Neural progenitor cell (in vitro differentiated cells): Measurements from ENCODE around the gene COMMD8. TPM values are rescaled to one million over a fixed set of nuclear protein-coding genes. Genes with fewer than 3 reads are reported as not detected.

Experiments used
- DNase-seq: peaks from one replicate; pipeline ENCODE4 v3.0.0-alpha.2; 2016; ENCODE audit warnings: low spot score
- H2AFZ ChIP-seq: fragments of 200-600 bp; sonication (generic); replicated peaks from 2 replicates; pipeline ENCODE4 v1.6.1; 2016; ENCODE audit warnings: antibody characterized with exemption
- H3F3A ChIP-seq: fragments of 200-600 bp; sonication (generic); 2 replicates; pipeline ENCODE4 v1.6.1; 2016; ENCODE audit warnings: antibody characterized with exemption, low read depth
- H3K27ac ChIP-seq: fragments of 200-600 bp; sonication (generic); 2 replicates; pipeline ENCODE4 v1.5.1; 2016; ENCODE audit warnings: mild to moderate bottlenecking
- H3K27me3 ChIP-seq: fragments of 200-600 bp; sonication (generic); 2 replicates; pipeline ENCODE4 v1.6.1; 2016; ENCODE audit warnings: mild to moderate bottlenecking, moderate library complexity
- H3K36me3 ChIP-seq: fragments of 200-600 bp; sonication (generic); 2 replicates; pipeline ENCODE4 v1.5.1; 2016
- H3K4me1 ChIP-seq: fragments of 200-600 bp; sonication (generic); 2 replicates; pipeline ENCODE4 v1.6.1; 2016; ENCODE audit warnings: mixed run types
- H3K4me2 ChIP-seq: fragments of 200-600 bp; sonication (generic); 2 replicates; pipeline ENCODE4 v1.6.1; 2016
- H3K4me3 ChIP-seq: fragments of 200-600 bp; sonication (generic); 2 replicates; pipeline ENCODE4 v1.5.1; 2016
- H3K79me2 ChIP-seq: fragments of 200-600 bp; sonication (generic); 2 replicates; pipeline ENCODE4 v1.6.1; 2016; ENCODE audit warnings: low read depth
- H3K9ac ChIP-seq: fragments of 200-600 bp; sonication (generic); 2 replicates; pipeline ENCODE4 v1.6.1; 2016
- H3K9me3 ChIP-seq: fragments of 200-600 bp; sonication (generic); 2 replicates; pipeline ENCODE4 v1.5.1; 2016; ENCODE audit warnings: low read depth
- H4K20me1 ChIP-seq: fragments of 200-600 bp; sonication (generic); 2 replicates; pipeline ENCODE4 v1.6.1; 2016; ENCODE audit warnings: low read depth
- H3K27ac Mint-ChIP-seq: 3 replicates; pipeline ENCODE4 v1.8.0; 2021; ENCODE audit warnings: mixed read lengths
- H3K27me3 Mint-ChIP-seq: 2 replicates; pipeline ENCODE4 v1.8.0; 2022; ENCODE audit warnings: low read depth, mild to moderate bottlenecking, inconsistent platforms, moderate library complexity, mixed read lengths; ENCODE audit not compliant: insufficient read depth
- H3K36me3 Mint-ChIP-seq: 3 replicates; pipeline ENCODE4 v1.8.0; 2021; ENCODE audit warnings: mixed read lengths
- H3K4me1 Mint-ChIP-seq: 3 replicates; pipeline ENCODE4 v1.8.0; 2021; ENCODE audit warnings: mixed read lengths
- H3K4me3 Mint-ChIP-seq: 3 replicates; pipeline ENCODE4 v1.8.0; 2021; ENCODE audit warnings: mild to moderate bottlenecking, moderate library complexity, mixed read lengths
- H3K9me3 Mint-ChIP-seq: 3 replicates; pipeline ENCODE4 v1.8.0; 2020; ENCODE audit warnings: mixed read lengths
- EZH2 ChIP-seq: fragments of 200-600 bp; sonication (generic); IDR thresholded peaks from 2 replicates; pipeline ENCODE4 v1.6.1; 2017; ENCODE audit warnings: antibody characterized with exemption, mild to moderate bottlenecking, moderate library complexity
- EZH2phosphoT487 ChIP-seq: fragments of 200-600 bp; sonication (generic); IDR thresholded peaks from 2 replicates; pipeline ENCODE4 v1.6.1; 2017; ENCODE audit warnings: antibody characterized with exemption
- total RNA-seq: library from RNA; depleted of rRNA; stranded (reverse); fragments of >200 nt; gene quantifications from 2 replicates; pipeline ENCODE4 v1.2.3, GENCODE V29; 2015; ENCODE audit warnings: low replicate concordance
- TF ChIP-seq, protein P1 (sequence below): fragments of 200-600 bp; sonication (generic); IDR thresholded peaks from 2 replicates; pipeline ENCODE4 v1.5.1; 2017; ENCODE audit warnings: antibody characterized with exemption, mild to moderate bottlenecking

COMMD8 gene
- total RNA-seq, 1 donor from 2014 or later = 46.1 TPM

DNA sequence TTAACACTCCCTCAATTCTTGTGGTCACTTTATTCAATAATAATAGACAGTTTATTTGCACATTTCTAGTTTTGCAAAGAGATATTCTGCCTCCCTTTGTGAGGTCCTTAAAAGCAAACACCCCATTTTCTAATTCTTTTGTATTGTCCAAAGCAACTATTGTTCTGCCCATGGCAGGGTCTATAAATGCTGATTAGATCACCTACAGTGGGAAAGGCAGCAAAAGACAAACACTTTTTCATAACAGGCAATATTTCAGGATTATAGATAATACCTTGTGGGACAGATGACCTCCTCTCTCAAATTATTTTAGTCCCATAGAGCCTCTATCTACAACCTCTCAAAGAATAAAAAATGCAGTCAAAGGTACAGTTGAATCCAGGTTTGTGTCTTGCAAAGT lies 28.6 kb downstream of the COMMD8 start:
- no peaks in the 10 kb centered on the region for H3K79me2 ChIP-seq
- no peaks in the 10 kb centered on the region for H3F3A ChIP-seq
- Mint-ChIP-seq H3K27me3 (no peaks in the 10 kb centered on the region), H3K9me3 (no peaks in the 10 kb centered on the region), H3K4me3 (no peak overlapping the region), H3K4me1 (no peaks in the 10 kb centered on the region), H3K27ac (no peak overlapping the region), H3K36me3 (no peaks in the 10 kb centered on the region)
- H3K9me3 ChIP-seq = no peaks in the 10 kb centered on the region
- no peaks in the 10 kb centered on the region for H4K20me1 ChIP-seq
- H3K27me3 ChIP-seq = no peaks in the 10 kb centered on the region
- TF ChIP-seq EZH2phosphoT487 = no peak
- TF ChIP-seq, protein P1, sequence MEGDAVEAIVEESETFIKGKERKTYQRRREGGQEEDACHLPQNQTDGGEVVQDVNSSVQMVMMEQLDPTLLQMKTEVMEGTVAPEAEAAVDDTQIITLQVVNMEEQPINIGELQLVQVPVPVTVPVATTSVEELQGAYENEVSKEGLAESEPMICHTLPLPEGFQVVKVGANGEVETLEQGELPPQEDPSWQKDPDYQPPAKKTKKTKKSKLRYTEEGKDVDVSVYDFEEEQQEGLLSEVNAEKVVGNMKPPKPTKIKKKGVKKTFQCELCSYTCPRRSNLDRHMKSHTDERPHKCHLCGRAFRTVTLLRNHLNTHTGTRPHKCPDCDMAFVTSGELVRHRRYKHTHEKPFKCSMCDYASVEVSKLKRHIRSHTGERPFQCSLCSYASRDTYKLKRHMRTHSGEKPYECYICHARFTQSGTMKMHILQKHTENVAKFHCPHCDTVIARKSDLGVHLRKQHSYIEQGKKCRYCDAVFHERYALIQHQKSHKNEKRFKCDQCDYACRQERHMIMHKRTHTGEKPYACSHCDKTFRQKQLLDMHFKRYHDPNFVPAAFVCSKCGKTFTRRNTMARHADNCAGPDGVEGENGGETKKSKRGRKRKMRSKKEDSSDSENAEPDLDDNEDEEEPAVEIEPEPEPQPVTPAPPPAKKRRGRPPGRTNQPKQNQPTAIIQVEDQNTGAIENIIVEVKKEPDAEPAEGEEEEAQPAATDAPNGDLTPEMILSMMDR = no peak
- H3K4me1 ChIP-seq = no peaks in the 10 kb centered on the region
- no peak overlapping the region for H3K27ac ChIP-seq
- no peak for DNase-seq
- H3K9ac ChIP-seq = no peak overlapping the region
- no peak overlapping the region for H2AFZ ChIP-seq
- no peak overlapping the region for H3K4me3 ChIP-seq
- no peaks in the 10 kb centered on the region for H3K36me3 ChIP-seq
- H3K4me2 ChIP-seq = no peak overlapping the region

DNA sequence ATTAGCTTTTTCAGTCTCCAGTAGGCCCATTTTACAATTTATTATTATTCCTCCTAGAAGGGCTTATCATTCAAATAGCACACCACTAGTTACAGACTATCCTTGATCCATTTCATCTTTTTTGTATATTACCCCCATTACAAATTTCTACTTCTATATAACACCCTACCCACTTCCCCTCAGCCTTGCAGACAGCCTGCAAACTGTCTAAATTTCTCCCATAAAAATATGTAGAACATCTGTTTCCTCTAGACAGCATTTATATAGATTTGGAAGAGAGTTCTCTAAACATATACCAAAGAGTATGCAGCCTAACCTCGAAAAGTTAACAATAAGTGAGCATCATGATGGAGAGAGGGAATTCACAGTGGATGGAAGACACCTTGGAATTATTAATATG lies 30.8 kb downstream of the COMMD8 start:
- H3K36me3 Mint-ChIP-seq = no peaks in the 10 kb centered on the region
- Histone ChIP-seq H3K4me3 (no peak overlapping the region), H3K9me3 (no peaks in the 10 kb centered on the region), H3F3A (no peaks in the 10 kb centered on the region), H3K27ac (no peak overlapping the region), H3K4me1 (no peaks in the 10 kb centered on the region), H4K20me1 (no peaks in the 10 kb centered on the region), H2AFZ (no peak overlapping the region), H3K79me2 (no peaks in the 10 kb centered on the region), H3K36me3 (no peaks in the 10 kb centered on the region), H3K9ac (no peak overlapping the region), H3K27me3 (no peaks in the 10 kb centered on the region), H3K4me2 (no peak overlapping the region)
- H3K27ac Mint-ChIP-seq = no peak overlapping the region
- H3K9me3 Mint-ChIP-seq = no peaks in the 10 kb centered on the region
- H3K27me3 Mint-ChIP-seq = no peaks in the 10 kb centered on the region
- TF ChIP-seq EZH2 (no peak), EZH2phosphoT487 (no peak)
- TF ChIP-seq, protein P1 = no peak
- no peak overlapping the region for H3K4me3 Mint-ChIP-seq
- no peaks in the 10 kb centered on the region for H3K4me1 Mint-ChIP-seq
- no peak for DNase-seq

DNA sequence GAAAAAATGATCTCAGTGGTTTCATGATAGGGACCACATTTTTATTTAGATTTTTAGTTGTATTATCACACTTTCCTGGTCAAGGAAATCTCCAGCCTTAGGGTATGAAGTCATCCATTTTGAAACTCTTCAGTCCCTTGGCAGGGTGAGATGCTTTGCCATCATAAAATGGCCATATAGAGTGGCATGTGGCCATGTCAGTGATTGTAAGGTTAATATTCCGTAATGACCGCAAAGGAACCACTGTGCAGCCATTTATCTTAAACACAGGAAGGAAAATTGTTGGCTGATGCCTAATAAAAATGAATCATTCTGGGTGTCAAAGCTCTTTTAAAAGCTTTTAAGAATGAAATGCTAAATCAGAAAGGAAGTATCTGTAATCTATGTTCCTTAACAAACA lies 35.6 kb downstream of the COMMD8 start:
- no peaks in the 10 kb centered on the region for H3K27me3 ChIP-seq
- DNase-seq = no peak
- TF ChIP-seq EZH2 = no peak
- TF ChIP-seq, protein P1 = no peak
- no peak for TF ChIP-seq EZH2phosphoT487
- no peaks in the 10 kb centered on the region for H3K36me3 ChIP-seq
- no peaks in the 10 kb centered on the region for H3K27me3 Mint-ChIP-seq
- H2AFZ ChIP-seq = no peak overlapping the region
- H3K4me2 ChIP-seq = no peak overlapping the region
- H3K4me1 Mint-ChIP-seq = no peaks in the 10 kb centered on the region
- no peaks in the 10 kb centered on the region for H3K4me1 ChIP-seq
- H3K27ac ChIP-seq = no peak overlapping the region
- no peaks in the 10 kb centered on the region for H3F3A ChIP-seq
- H3K36me3 Mint-ChIP-seq = no peaks in the 10 kb centered on the region
- no peaks in the 10 kb centered on the region for H3K9me3 Mint-ChIP-seq
- no peak overlapping the region for H3K4me3 ChIP-seq
- no peak overlapping the region for H3K4me3 Mint-ChIP-seq
- H3K9me3 ChIP-seq = no peaks in the 10 kb centered on the region
- H4K20me1 ChIP-seq = no peaks in the 10 kb centered on the region
- no peak overlapping the region for H3K9ac ChIP-seq
- H3K79me2 ChIP-seq = no peaks in the 10 kb centered on the region
- H3K27ac Mint-ChIP-seq = no peak overlapping the region

DNA sequence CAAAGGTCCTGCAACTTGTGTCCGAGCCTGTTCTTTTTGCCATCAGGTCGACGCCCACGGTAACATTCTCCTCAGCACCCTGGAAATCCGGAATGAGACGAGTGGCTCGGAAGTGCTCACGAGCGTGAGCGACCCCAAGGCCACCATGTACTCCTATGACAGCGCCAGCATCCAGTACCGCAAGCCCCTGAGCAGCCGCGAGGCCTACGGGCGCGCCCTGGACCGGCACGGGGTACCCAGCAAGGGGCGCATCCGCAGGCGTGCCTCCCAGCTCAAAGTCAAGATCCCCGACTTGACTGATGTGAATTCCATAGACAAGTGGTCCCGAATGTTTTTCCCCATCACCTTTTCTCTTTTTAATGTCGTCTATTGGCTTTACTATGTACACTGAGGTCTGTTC lies 37.9 kb downstream of the COMMD8 start:
- H3K36me3 ChIP-seq = no peaks in the 10 kb centered on the region
- no peaks in the 10 kb centered on the region for H3K36me3 Mint-ChIP-seq
- H3K27me3 Mint-ChIP-seq = no peaks in the 10 kb centered on the region
- H3K4me3 Mint-ChIP-seq = no peak overlapping the region
- TF ChIP-seq EZH2phosphoT487 = no peak
- no peak for TF ChIP-seq EZH2
- TF ChIP-seq, protein P1 = no peak
- no peak overlapping the region for H3K27ac ChIP-seq
- no peak overlapping the region for H3K9ac ChIP-seq
- no peaks in the 10 kb centered on the region for H3K4me1 Mint-ChIP-seq
- no peak overlapping the region for H3K27ac Mint-ChIP-seq
- no peak overlapping the region for H3K4me3 ChIP-seq
- no peaks in the 10 kb centered on the region for H3K79me2 ChIP-seq
- H2AFZ ChIP-seq = no peak overlapping the region
- no peaks in the 10 kb centered on the region for H3K9me3 Mint-ChIP-seq
- H3K4me1 ChIP-seq = no peaks in the 10 kb centered on the region
- H4K20me1 ChIP-seq = no peaks in the 10 kb centered on the region
- no peaks in the 10 kb centered on the region for H3K27me3 ChIP-seq
- H3K9me3 ChIP-seq = no peaks in the 10 kb centered on the region
- H3K4me2 ChIP-seq = no peak overlapping the region
- no peak for DNase-seq
- no peaks in the 10 kb centered on the region for H3F3A ChIP-seq
